Forelimb muscle (tissue), 1 donor: ENCODE measurements around the gene NOP10. TPM values are rescaled to one million over a fixed set of nuclear protein-coding genes. Genes with fewer than 3 reads are reported as not detected.
"Not testable (repeated sequence)": the region's sequence is repeated elsewhere in the genome, so short reads cannot be mapped to it uniquely, and the experiment has no call there.

Experiments used
- DNase-seq: peaks from one replicate; pipeline ENCODE4 v3.0.0-alpha.2; 2013; ENCODE audit warnings: low read depth
- polyA plus RNA-seq: library from polyadenylated mRNA; unstranded; fragments of 120-200 nt; gene quantifications from one replicate; pipeline ENCODE4 v1.2.1, GENCODE V29; 2013; ENCODE audit not compliant: insufficient read length

Gene NOP10
- polyA plus RNA-seq, 1 donor = 91.4 TPM

DNA sequence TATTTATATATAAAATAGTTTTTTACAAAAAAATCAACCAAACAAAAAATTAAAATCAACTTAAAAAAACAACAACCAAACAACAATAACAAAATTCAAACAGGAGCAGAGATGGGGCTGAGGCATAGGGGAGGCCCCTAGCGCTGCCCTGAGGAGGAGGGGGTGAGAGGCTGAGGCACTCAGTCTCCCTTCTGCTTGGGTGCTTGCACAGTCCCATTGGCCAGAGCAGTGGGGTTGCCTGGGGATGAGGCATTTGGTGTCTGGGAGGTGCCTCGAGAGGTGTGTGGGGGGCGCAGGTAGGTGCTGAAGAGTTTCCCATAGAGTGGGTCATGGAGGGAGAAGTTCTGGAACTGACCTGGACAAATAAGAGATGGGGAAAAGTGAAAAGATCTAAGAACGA is 16.0 kb upstream of the NOP10 start:
- no peak for DNase-seq

DNA sequence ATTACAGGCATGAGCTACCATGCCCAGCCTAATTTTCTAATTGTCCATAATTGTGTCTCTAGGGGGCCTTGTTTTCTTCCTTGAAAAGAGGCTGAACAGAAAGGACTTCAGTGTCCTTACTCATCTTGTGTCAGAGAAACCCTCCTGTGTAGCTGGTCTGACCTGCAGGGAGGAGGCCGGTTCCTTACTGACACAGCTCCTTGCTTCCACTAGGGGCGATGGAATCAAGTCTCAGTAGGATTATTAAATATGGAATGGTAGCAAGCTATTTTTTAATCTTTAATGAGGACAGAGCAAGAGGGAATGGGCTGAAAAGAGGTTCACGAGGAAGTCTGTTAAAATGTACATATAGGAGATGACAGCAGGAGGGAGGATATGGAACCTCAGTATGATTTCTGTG is 15.4 kb upstream of the NOP10 start:
- no peak for DNase-seq

DNA sequence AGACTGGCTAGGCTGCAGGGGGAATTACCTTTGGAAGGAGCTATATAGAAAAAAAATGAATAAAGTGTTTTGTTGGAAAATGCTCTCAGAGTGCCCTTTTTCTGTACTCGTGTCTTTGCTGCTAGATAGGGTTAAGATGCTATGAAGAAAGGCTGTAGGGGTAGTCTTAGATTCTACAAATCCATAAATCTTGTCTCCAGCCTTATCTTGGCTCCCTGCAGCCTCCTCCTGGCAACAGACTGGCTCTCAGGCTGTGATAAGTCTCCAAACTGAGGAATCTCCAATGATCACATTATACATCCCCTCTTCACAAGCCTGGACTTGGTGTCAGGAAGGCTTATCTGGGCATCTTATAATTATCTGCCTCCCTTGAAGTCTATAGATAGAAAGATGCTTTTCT is 14.7 kb upstream of the NOP10 start:
- no peak for DNase-seq

DNA sequence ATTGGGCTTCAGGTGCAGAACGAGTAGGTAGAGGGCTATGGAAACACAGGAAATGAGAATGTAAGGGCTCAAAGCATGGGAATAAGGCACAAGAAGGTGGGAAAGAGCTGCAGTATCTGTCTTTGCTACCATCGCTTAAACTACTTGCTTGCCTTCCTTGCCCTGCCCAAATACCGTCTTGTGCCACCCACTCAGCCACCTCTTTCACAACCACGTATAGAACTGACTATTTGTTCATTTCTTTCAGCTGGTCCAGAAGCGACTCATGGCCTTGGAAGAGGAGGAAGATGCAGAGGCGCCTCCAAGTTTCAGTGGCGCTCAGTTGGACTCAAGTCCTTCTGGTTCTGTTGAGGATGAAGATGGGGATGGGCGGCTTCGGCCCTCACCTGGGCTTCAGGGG is 12.3 kb upstream of the NOP10 start:
- no peak for DNase-seq

DNA sequence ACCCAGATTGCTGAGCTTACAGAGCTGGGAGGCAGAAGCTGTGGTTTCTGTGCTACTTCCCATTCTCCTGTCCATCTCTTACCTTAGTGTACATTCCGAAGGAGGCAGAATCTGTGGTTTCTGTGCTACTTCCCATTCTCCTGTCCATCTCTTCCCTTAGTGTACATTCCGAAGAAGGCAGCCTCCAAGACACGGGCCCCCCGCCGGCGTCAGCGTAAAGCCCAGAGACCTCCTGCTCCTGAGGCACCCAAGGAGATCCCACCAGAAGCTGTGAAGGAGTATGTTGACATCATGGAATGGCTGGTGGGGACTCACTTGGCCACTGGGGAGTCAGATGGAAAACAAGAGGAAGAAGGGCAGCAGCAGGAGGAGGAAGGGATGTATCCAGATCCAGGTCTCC is 11.3 kb upstream of the NOP10 start:
- DNase-seq = no peak

DNA sequence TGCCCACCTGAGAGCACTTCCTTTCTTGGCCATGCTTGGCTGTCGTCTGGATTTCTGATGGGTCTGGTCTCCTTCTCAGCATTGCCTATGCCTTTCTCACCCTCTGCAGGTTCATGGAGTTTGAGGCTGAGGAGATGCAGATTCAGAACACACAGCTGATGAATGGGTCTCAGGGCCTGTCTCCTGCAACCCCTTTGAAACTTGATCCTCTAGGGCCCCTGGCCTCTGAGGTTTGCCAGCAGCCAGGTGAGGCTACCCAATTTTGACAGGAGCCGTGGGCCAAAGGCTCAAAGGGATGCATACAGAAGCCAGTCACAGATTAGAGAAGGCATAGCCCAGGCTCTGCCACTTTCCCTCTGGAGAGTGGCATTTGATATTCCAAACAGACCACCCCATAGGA is 10.7 kb upstream of the NOP10 start:
- DNase-seq = no peak

DNA sequence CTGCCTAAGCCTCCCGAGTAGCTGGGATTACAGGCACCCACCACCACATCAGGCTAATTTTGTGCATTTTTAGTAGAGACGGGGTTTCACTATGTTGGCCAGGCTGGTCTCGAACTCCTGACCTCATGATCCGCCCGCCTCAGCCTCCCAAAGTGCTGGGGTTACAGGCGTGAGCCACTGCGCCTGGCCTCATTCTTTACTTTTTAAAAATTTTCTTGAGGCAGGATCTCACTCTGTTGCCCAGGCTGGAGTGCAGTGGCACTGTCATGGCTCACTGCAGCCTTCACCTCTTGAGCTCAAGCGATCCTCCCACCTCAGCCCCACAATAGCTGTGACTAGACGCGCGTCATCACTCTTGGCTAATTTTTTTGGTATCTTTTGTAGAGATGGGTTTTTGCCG is 10.1 kb upstream of the NOP10 start:
- DNase-seq = not testable (repeated sequence)

DNA sequence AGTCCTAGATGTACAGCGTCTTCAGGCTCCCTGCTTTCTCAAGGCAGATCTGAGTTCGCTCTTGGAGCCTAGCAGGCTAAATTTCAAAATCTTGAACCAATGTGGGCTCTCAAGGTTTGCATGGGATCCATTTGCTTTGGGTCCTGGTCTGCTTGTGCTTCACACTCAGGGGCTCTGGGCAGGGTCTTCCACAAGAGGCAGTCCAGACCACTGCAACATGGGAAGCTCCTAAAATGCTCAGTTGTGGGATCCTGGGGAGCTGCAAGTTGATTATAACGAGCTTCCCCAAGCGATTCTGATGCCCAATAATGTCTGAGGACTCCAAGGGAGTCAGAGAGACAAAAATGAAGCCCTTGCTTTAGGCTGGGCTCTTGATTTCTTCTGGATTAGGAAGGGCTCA is 6.8 kb upstream of the NOP10 start:
- no peak for DNase-seq

DNA sequence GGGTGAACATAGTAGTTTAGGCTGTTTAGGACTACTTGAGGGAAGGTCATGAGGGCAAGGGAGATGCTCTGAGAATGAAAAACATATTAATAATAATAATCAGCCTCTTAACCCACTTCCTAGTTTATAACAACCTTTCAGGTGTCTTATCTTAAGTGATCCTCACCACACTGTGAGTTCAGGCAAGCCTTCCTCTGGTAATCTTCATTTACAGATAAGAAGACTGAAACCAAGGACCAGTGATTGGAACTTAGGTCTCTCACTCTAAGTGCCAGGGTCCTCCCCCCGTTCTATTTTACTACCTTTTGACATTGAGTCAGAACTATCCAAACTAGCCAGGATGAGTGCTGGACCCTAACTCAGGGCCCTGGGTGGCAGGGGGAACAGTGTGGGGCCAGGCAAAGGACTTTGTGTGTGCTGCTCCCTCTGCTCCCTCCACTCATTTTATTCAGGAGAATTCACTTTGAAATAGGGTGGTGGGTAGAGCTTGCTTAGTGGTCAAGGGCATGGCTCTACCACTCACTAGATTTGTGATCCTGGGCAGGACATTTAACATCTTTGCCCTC is 5.9 kb upstream of the NOP10 start:
- DNase-seq = no peak

DNA sequence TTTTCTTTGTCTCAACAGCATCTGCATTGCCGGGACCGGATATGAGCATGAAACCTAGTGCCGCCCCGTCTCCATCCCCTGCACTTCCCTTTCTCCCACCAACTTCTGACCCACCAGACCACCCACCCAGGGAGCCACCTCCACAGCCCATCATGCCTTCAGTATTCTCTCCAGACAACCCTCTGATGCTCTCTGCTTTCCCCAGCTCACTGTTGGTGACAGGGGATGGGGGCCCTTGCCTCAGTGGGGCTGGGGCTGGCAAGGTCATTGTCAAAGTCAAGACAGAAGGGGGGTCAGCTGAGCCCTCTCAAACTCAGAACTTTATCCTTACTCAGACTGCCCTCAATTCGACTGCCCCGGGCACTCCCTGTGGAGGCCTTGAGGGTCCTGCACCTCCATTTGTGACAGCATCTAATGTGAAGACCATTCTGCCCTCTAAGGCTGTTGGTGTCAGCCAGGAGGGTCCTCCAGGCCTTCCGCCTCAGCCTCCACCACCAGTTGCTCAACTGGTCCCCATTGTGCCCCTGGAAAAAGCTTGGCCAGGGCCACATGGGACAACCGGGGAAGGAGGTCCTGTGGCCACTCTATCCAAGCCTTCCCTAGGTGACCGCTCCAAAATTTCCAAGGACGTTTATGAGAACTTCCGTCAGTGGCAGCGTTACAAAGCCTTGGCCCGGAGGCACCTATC is 5.2 kb upstream of the NOP10 start:
- no peak for DNase-seq

DNA sequence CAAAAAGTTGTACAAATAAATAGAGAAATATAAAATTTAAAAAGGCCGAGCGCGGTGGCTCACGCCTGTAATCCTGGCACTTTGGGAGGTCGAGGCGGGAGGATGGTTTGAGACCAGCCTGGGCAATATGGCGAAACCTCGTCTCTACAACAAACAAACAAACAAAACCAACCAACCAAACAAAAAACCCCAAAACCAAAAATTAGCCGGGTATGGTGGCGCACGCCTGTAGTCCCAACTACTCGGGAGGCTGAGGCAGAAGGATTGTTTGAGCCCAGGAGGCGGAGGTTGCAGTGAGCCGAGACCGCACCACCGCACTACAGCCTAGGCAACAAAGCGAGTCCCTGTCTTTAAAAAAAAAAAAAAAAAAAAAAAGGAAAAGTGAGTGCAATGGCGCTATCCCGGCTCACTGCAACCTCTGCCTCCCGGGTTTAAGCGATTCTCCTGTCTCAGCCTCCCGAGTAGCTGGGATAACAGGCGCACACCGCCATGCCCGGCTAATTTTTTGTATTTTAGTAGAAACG is 661 bp downstream of the NOP10 start:
- not testable (repeated sequence) for DNase-seq

DNA sequence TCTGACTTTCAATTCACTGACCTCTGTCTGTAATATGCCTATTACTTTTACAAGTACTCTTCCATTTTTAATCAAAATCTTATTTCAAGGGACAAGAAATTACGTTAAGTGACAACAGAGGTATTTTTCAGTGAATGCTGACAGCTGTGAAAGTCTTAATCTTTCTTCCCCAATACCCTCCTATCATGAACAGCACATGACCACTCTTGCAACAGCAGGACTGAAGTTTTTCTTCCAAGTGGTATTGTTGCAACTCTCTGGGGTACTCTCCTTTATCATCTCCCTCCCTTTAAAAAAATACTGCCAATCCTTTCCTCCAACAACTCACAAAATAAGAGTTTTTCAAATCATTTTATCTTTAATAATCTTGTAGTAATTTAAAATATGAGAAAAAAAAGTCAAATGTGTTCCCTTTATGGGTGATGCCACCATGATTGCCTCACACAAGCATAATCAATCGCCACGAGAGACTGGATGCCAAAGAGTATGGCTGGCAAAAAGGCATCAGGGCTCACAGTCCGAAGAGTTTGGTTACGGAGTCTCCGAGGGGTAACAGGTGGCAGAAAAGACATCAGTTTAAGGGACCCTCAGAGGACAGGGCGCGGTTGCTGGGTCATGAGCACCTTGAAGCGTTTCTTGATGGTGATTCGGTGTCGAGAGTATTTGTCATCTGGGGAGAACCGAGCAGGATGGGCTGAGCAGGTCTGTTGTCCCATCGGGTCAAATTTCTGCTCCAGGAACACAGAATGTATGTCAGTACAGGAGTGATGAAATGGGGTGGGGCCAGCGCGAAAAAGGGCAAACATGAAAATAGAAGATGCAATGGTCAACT is 1.3 kb downstream of the NOP10 start:
- no peak for DNase-seq

DNA sequence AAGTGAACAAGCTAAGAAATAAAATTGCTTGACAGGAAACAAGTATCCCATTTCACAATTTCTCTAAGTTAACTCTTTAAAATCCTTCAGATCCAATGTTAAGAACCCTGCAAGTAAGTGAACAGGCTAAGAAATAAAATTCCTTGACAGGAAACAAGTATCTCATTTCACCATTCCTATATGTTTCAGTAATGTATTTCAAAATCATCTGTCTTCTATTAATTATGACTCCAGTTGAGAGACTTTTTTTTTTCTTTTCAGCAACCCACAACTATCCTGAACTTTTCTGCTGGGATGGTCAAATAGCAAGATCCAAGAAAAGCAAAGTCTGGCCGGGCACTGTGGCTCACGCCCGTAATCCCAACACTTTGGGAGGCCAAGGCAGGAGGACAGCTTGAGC is 3.0 kb downstream of the NOP10 start:
- no peak for DNase-seq

DNA sequence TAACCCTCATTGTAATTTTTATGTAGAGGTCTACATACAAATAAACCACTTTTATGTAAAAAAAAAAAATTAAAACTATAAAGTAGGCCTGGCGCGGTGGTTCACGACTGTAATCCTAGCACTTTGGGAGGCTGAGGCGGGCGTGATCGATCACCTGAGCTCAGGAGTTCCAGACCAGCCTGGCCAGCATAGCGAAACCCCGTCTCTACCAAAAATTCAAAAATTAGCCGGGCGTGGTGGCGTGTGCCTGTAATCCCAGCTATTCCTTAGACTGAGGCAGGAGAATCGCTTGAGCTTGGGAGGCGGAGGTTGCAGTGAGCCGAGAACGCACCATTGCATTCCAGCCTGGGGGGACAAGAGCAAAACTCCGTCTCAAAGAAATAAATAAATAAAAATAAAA is 4.6 kb downstream of the NOP10 start:
- no peak for DNase-seq

DNA sequence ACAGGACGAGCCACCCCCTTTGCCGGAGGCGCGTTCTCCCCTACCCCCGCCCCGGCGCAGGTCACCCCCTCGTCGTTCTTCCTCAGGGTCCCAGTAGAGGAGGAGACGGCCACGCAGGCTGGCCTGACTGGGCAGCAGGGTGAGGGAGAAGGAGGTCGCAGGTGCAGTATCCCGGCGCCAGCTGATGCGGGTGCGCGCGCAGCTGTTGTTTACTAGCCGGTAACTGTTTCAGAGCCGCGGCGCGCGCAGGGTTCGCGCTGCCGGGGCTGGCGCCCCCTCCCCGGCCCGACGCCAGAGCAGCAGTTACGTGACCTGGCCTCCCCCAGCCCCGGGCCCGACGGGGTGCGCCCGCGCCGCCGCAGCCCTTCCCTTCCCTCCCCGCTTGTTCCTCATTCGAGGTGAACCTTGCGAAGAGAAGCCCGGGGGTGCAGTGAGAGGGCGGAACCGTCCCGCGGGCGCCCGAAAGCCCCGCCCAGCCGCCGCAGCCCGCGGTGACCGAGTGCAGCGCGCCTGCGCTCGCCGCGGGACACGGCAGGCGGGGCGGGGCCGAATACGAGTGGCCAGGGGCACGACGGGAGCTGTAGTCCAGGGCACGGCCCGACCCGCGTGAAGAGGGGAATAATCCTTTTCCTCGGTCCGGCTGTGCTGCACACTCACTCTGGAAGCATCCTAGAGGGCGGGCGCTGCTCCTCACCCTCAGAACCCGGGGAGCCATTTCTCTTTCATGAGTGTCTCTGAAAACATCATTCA is 5.2 kb downstream of the NOP10 start, which contains the start of gene SLC12A6:
Gene SLC12A6 (minus strand): TSS at position 225 of the 750 bp plus-strand sequence. CDS start 1,101 bp downstream, outside the sequence.
- peak; percentile 60 for DNase-seq

DNA sequence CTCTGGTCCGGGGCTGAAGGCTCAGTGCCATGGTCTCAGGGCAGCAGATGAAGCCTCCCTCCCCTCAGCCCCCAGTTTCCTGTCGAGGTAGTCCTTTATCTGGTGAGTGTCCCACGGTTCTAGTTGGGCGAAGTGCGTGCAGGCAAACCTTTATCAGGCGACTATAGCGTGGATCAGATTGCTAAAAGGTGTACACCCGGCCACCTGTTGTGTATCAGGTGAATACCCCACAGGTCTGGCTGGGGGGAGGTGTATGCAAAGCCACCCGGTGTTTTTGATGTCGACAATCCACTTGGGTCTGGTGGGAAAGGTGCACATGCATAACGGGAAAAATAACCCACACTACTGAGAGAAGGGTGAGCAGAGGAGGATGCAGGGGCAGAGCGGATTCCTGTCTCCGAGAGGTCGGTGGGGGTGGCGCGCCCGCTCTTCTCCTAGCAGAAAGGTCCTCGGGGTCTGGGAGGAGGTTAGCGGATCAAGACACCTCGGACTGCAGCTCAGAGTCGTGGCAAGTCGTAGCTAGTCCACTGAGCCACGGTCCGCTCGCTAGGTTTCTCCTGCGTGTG is 5.9 kb downstream of the NOP10 start:
- DNase-seq = no peak

DNA sequence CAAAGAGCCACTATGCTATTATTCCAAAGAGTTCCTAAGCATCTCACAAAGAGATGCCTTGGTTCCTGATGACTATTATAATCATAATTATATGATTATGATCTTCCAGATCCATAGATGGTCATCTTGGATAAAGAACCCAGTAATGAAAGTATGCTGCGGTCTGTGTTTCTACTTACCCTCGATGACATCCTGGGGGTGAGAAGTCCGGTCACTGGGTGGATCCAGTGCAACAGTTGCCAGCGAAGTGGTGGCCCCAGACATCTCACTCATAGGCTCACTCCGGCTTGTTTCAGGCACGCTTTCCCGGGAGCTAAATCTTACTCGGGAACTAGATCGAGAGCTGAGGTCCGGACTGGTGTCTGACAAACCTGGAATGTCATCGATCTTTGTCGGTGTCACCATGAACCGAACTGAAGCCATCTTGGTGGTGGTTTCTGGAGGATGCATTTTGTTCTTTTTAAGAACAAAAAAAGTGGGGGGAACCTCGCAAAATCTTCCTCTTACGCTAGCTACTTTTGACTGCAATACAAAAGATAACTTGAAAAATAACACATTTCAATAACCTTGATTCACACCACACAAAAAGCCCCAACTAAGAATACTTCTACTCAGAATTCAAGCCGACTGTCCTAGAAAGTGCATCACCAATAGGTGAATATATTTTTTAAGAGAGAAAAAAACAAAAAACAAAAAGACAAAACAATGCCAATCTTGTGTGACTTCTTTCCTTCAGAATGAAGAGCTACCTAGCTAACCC is 6.5 kb downstream of the NOP10 start:
- no peak for DNase-seq

DNA sequence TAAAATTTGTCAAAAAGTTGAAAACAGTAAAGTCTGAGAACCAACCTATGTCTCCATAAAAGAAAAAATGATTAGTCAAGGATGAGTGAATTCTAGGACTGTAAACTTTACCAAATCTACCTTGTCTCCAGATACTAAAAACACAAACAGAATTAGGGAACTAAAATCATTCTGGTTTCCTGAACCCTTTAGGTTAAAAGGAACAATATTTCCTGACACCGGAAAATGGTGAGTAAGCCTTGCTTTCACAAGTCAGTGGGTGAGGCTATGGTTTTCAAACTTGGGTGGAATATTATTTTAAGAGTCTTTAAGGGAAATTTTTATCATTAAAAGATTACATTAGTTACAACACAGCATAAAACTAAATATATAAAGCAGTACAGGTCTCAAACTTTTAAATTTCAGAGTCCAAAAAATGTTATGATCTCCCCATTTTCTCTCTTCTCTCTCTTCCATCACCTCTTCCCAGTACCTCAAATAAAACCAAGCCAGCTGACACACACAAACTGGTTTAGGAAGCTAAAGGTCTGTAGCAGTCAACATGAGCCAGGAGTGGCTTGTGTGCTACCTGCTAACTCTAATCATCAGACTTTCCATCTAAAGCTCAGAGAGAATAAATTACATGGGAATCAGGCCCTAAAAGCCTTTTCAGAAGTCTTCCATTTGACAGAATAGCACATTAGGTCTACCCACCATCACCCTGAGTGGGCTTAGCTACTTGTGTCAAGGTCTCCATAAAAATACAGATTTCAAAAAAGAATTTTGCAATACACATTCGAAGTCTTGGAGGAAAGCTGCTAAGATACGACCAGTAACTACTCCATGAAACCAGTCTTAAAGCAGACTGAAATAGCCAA is 7.5 kb downstream of the NOP10 start:
- DNase-seq = no peak

DNA sequence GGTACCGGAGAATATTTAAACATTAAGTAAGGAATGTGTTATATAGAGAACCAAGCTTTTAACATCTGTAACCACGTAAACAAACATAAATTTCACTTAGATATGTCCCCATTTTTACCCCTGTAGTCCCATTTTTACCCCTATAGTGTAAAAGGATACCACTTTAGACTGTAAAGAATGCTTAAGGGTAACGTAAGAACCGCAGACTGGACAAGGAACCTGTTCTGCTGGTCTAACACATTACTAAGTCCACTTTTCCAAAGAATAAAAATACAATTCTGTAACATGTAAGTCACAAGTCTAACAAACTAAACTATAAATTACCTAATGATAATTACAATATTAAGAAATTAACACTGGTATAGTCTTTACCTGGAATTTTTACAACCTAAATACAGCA is 8.3 kb downstream of the NOP10 start:
- DNase-seq = no peak
